OCI-LY1 (cell line): ENCODE data around the gene DOK6.

ENCODE experiments used
- EZH2 ChIP-seq: fragments of 200-600 bp; sonication (generic), shearing (Covaris generic); IDR thresholded peaks from 2 replicates; pipeline ENCODE4 v1.8.0; 2017; ENCODE audit warnings: borderline replicate concordance, mixed run types, mild to moderate bottlenecking, antibody characterized with exemption, low read length, moderate library complexity, mixed read lengths
- TF ChIP-seq, protein P1 (sequence below): fragments of 200-600 bp; sonication (generic), shearing (Covaris generic); IDR thresholded peaks from 2 replicates; pipeline ENCODE4 v1.5.1; 2017; ENCODE audit warnings: mild to moderate bottlenecking, antibody characterized with exemption, low read length, moderate library complexity, mixed read lengths

DNA sequence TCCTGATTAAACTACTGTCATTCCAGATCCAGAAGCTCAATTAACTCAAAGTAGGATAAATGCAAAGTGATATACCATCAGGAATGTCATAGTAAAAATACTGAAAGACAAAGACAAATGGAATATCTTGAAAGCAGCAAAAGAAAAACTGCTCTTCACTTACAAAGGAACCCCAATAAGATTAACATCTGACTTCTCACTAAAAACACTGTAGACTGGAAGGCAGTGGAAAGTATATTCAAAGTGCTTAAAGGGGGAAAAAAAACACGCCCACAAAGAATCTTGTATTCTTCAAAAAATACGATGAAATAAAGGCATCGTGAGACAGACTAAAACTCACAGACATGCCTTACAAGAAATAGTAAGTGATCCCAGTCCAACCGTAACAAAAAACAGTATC lies 195.7 kb downstream of the DOK6 start:
- TF ChIP-seq EZH2 = no peak
- TF ChIP-seq, protein P1, sequence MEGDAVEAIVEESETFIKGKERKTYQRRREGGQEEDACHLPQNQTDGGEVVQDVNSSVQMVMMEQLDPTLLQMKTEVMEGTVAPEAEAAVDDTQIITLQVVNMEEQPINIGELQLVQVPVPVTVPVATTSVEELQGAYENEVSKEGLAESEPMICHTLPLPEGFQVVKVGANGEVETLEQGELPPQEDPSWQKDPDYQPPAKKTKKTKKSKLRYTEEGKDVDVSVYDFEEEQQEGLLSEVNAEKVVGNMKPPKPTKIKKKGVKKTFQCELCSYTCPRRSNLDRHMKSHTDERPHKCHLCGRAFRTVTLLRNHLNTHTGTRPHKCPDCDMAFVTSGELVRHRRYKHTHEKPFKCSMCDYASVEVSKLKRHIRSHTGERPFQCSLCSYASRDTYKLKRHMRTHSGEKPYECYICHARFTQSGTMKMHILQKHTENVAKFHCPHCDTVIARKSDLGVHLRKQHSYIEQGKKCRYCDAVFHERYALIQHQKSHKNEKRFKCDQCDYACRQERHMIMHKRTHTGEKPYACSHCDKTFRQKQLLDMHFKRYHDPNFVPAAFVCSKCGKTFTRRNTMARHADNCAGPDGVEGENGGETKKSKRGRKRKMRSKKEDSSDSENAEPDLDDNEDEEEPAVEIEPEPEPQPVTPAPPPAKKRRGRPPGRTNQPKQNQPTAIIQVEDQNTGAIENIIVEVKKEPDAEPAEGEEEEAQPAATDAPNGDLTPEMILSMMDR = no peak
